Fibroblast of mammary gland (primary cell): ENCODE results near the gene DCBLD2.
"Not testable (repeated sequence)": the region's sequence is repeated elsewhere in the genome, so short reads cannot be mapped to it uniquely, and the experiment has no call there.

ENCODE experiments used
- DNase-seq: peaks from one replicate; pipeline ENCODE4 v3.0.0-alpha.2; 2010; ENCODE audit warnings: low read depth
- H3K4me3 ChIP-seq: 2 replicates; pipeline ENCODE4 v1.5.1; 2011; ENCODE audit warnings: low read depth, mild to moderate bottlenecking, low read length, moderate library complexity; ENCODE audit not compliant: control insufficient read depth
- TF ChIP-seq, protein P1 (sequence below): conservative IDR thresholded peaks from 2 replicates; pipeline ENCODE4 v1.5.1; 2011; ENCODE audit warnings: low read depth, low read length, inconsistent platforms; ENCODE audit not compliant: control insufficient read depth, insufficient read depth

DCBLD2 gene

DNA sequence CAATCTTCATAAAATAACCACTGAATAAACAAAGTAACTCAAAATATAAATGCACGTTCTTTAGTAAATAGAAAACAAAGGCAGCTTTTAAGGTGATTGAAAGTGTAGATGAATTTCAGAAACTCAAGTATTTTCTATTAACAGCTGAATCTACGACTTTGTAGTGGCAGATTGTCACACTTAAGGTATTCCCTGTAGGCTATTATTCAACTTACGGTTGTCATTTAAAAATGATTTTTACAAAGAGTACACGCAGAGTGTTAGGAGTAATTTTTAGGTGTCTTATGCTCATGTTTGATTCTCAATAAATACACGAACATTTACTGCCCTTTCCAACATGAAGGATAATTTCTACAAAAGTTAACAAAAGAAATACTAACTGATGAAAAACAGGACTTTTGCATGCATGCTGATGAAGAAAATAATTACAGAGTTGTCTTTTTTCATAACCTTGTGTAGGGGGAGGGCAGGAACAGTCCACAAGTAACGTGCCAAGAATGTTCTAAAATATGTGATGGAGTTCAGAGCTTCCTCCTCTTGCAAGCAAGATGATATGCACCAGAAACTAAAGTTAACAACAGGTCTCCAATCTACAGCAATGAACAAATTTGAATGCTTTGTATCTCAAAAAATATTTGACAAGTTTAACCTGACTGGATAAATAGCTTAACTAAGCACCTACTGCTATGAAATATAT is 16.7 kb downstream of the DCBLD2 start:
- peak; percentile 35 for DNase-seq
- no peak overlapping the region for H3K4me3 ChIP-seq
- TF ChIP-seq, protein P1, sequence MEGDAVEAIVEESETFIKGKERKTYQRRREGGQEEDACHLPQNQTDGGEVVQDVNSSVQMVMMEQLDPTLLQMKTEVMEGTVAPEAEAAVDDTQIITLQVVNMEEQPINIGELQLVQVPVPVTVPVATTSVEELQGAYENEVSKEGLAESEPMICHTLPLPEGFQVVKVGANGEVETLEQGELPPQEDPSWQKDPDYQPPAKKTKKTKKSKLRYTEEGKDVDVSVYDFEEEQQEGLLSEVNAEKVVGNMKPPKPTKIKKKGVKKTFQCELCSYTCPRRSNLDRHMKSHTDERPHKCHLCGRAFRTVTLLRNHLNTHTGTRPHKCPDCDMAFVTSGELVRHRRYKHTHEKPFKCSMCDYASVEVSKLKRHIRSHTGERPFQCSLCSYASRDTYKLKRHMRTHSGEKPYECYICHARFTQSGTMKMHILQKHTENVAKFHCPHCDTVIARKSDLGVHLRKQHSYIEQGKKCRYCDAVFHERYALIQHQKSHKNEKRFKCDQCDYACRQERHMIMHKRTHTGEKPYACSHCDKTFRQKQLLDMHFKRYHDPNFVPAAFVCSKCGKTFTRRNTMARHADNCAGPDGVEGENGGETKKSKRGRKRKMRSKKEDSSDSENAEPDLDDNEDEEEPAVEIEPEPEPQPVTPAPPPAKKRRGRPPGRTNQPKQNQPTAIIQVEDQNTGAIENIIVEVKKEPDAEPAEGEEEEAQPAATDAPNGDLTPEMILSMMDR: no peak

DNA sequence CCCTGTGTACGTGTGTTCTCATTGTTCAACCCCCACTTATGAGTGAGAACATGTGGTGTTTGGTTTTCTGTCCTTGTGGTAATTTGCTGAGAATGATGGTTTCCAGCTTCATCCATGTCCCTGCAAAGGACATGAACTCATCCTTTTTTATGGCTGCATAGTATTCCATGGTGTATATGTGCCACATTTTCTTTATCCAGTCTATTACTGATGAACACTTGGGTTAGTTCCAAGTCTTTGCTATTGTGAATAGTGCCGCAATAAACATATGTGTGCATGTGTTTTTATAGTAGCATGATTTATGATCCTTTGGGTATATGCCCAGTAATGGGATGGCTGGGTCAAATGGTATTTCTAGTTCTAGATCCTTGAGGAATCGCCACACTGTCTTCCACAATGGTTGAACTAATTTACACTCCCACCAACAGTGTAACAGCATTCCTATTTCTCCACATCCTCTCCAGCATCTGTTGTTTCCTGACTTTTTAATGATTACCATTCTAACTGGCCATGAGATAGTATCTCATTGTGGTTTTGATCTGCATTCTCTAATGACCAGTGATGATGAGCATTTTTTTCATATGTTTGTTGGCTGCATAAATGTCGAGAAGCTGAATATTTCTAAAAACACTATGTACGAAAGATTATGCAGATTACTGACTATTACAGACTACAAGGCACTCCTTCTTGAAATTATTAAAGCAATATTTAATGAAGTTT is 18.7 kb downstream of the DCBLD2 start:
- DNase-seq: peak; percentile 40
- not testable (repeated sequence) for H3K4me3 ChIP-seq

DNA sequence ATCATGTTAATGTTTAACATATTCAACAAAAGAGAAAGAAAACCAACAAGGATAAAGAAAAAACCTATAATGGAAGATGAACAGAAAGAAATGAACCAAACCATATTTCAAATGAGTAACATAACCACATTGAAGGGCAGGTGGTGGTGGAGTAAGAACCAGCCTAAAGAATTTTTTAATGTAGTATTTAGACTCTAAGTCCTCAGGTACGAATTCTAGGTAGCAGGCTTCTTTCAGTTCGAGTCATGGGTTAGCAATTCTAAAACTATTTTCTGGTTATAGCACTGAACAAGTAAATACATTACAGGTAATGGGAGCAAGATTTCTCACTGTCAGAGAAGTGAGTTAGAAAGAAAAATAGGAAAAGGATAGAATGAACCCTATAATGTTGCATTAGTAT is 24.4 kb downstream of the DCBLD2 start:
- DNase-seq: no peak
- TF ChIP-seq, protein P1: no peak
- H3K4me3 ChIP-seq: no peak overlapping the region

DNA sequence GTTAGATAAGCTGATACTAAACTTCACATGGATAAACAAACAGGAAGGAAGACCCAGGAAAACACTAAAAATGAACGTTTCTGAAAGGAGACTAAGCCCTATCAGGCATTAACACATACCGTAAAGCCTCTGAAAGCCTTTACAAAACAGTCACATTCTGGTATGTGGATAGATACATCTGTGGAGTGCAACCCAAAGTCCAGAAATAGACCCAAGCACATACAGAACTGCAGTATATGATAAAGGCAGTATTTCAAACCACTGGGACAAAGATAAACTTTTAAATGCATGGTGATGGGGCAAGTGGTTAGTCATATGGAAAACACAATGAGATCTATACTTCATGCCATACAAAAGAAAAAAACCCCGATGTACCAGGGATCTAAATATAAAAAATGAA is 26.0 kb downstream of the DCBLD2 start:
- TF ChIP-seq, protein P1: no peak
- no peak overlapping the region for H3K4me3 ChIP-seq

DNA sequence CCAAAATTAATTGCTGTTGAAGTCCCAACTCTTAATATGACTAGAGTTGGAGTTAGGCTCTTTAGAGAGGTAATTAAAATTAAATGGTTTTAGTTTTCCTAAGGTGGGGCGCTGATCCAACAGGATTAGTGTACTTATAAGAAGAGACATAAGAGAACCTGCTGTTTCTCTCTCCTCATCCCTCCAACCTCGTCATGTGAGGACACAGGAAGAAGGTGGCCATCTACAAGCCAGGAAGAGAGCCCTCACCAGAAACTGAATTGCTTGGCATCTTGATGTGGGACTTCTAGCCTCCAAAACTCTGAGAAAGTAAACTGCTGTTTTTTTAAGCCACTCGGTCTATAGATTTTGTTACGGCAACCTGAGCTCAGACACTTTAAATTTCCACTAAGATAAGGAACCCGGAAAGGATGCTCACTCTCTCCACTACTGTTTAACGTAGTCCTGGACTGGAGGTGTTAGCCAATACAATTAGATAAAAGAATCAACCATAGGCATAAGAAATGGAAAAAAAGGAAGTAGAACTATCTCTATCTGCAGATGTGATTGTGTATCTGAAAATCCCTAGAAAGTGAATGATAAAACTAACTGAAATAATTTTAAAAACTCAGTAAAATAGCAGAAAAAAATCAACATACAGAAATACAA is 26.8 kb downstream of the DCBLD2 start:
- no peak overlapping the region for H3K4me3 ChIP-seq
- TF ChIP-seq, protein P1: no peak
- no peak for DNase-seq

More for the DNA sequence above, 26.0 kb downstream of the DCBLD2 start:
- DNase-seq: no peak

DNA sequence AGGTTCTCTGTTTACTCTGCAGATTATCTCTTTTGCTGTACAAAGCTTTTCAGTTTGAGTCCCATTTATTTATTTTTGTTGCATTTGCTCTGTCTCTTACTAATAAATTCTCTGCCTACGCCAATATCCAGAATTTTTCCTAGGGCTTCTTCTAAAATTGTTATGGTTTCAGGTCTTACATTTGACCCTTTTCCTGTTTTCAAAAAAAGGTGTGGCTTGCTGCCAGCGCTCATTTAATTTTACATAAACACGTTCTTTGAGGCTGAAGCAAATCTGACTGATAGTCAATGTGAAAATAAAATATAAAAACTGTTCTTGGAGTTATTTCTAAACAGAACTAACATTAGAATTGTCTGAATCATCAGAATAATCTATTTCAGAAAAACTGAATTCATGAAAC is 32.1 kb downstream of the DCBLD2 start:
- TF ChIP-seq, protein P1: no peak
- no peak for DNase-seq
- no peak overlapping the region for H3K4me3 ChIP-seq

DNA sequence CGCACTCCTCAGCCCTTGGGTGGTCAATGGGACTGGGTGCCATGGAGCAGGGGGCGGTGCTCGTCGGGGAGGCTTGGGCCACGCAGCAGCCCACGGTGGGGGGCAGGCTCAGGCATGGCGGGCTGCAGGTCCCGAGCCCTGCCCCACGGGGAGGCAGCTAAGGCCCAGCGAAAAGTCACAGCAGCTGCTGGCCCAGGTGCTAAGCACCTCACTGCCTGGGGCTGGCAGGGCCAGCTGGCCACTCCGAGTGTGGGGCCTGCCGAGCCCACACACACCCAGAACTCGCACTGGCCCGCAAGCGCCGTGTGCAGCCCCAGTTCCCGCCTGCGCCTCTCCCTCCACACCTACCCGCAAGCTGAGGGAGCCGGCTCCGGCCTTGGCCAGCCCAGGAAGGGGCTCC is 43.5 kb downstream of the DCBLD2 start:
- not testable (repeated sequence) for DNase-seq, H3K4me3 ChIP-seq

DNA sequence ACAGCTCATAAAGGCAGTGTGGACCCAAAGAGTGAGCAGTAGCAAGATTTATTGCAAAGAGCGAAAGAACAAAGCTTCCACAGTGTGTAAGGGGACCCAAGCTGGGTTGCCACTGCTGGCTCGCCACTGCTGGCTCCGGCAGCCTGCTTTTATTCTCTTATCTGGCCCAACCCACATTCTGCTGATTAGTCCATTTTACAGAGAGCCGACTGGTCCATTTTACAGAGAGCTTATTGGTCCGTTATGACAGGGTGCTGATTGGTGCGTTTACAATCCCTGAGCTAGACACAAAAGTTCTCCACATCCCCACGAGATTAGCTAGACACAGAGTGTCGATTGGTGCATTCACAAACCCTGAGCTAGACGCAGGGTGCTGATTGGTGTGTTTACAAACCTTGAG is 44.2 kb downstream of the DCBLD2 start:
- not testable (repeated sequence) for DNase-seq, H3K4me3 ChIP-seq
